Mammary epithelial cell (primary cell): ENCODE data around the gene DYNC1H1.

Source experiments
- EZH2 ChIP-seq: IDR thresholded peaks from 2 replicates; pipeline ENCODE4 v1.6.1; 2012; ENCODE audit warnings: low read length, inconsistent platforms, borderline replicate concordance
- TF ChIP-seq, protein P1 (sequence below), 2 donors: IDR thresholded peaks in 1 of 2; conservative IDR thresholded peaks in 1 of 2; 2 replicates each; pipeline ENCODE4 v1.5.1; 2011 to 2012; ENCODE audit warnings: inconsistent platforms in 2 of 2, low read length in 2 of 2, mild to moderate bottlenecking in 2 of 2, control low read depth in 1 of 2, low read depth in 1 of 2; ENCODE audit not compliant: insufficient read depth in 1 of 2; ENCODE audit errors: extremely low read depth in 1 of 2

DNA sequence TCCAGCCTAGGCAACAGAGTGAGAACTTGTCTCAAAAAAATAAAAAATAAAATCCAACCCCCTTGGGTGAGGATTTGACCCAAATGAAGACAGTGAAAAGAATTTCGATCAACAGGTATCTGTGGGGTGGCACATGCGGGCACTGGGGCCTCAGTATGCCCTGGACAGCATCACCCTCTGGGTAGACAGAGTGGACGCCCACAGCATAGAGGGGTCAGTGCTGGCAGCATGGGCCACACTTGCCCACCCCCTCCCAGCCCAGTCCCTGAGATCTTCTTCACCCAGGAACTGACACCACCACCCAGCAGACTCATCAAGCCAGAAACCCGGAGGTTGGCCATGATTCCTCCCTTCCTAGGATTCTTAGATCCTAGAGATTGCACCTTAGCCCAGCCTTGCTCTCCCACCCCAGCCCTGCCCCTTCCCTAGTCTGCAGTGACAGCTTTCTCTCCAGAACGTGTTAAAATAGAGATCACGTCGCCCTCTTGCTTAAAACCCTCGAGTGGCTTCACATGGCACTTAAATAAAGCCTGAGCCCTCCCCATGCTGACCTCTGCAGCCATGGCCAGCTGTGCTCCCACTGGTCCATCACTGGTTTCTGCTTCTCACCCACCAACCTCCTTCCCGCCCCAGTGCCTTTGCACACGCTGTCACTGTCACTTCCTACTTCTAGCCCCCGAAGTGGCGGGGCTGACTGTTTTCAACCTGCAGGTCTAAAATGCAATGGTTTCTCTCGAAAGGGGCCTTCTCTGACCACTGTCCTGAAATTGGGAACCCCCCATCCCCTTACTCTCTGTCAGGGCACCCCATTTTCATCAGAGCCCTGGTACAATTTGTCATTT is 26.2 kb upstream of the DYNC1H1 start:
- TF ChIP-seq, protein P1, sequence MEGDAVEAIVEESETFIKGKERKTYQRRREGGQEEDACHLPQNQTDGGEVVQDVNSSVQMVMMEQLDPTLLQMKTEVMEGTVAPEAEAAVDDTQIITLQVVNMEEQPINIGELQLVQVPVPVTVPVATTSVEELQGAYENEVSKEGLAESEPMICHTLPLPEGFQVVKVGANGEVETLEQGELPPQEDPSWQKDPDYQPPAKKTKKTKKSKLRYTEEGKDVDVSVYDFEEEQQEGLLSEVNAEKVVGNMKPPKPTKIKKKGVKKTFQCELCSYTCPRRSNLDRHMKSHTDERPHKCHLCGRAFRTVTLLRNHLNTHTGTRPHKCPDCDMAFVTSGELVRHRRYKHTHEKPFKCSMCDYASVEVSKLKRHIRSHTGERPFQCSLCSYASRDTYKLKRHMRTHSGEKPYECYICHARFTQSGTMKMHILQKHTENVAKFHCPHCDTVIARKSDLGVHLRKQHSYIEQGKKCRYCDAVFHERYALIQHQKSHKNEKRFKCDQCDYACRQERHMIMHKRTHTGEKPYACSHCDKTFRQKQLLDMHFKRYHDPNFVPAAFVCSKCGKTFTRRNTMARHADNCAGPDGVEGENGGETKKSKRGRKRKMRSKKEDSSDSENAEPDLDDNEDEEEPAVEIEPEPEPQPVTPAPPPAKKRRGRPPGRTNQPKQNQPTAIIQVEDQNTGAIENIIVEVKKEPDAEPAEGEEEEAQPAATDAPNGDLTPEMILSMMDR (conservative IDR thresholded peaks at IDR 0.05 in 1 of 2, IDR thresholded peaks at IDR 0.05 in 1 of 2; ENCODE audit: extremely low read depth in 1 of 2, insufficient read depth in 1 of 2, low read depth in 1 of 2, low read length in 2 of 2): no peak
- no peak for TF ChIP-seq EZH2
